H1 (cell line): ENCODE data around the gene LIFR. TPM values are rescaled to one million over a fixed set of nuclear protein-coding genes. Genes with fewer than 3 reads are reported as not detected.

ENCODE experiments used
- CTCF ChIA-PET: fragments of 300-600 bp; sonication (Branson Sonifier 250); formaldehyde crosslinking; loops from one replicate; lab custom pipeline; 2021; ENCODE audit not compliant: partially characterized antibody; lab: Charles Lee
- POLR2A ChIA-PET: fragments of 300-600 bp; sonication (Branson Sonifier 250); formaldehyde crosslinking; loops from one replicate; lab custom pipeline; 2021; ENCODE audit warnings: inconsistent platforms; ENCODE audit not compliant: partially characterized antibody; lab: Charles Lee
- DNase-seq, 2 experiments: peaks; one replicate each; pipeline versions ENCODE4 v3.0.0 to v3.0.0-alpha.2; 2010 to 2022; ENCODE audit warnings: low spot score in 2 of 2, low read depth in 1 of 2, mixed read lengths in 1 of 2
- FAIRE-seq: peaks from 2 replicates; lab custom pipeline; 2011; peaks lifted over from hg19 to GRCh38; lab: Jason Lieb, UNC
- H2AFZ ChIP-seq: 2 replicates; pipeline ENCODE4 v1.8.1; 2012; ENCODE audit warnings: low read length, inconsistent platforms
- H2AK5ac ChIP-seq: 2 replicates; pipeline ENCODE4 v1.6.1; 2013; ENCODE audit warnings: low read depth, low read length
- H2BK120ac ChIP-seq: replicated peaks from 2 replicates; pipeline ENCODE3; 2013; ENCODE audit warnings: low read depth, low read length, inconsistent platforms
- H2BK12ac ChIP-seq: 2 replicates; pipeline ENCODE4 v1.6.1; 2013; ENCODE audit warnings: low read depth, low read length
- H2BK15ac ChIP-seq: 2 replicates; pipeline ENCODE4 v1.6.1; 2013; ENCODE audit warnings: low read length
- H2BK20ac ChIP-seq: 2 replicates; pipeline ENCODE4 v1.6.1; 2013; ENCODE audit warnings: low read length
- H2BK5ac ChIP-seq: 2 replicates; pipeline ENCODE4 v1.6.1; 2013; ENCODE audit warnings: low read depth, low read length
- H3K14ac ChIP-seq: 2 replicates; pipeline ENCODE4 v1.6.1; 2013; ENCODE audit warnings: inconsistent platforms; ENCODE audit not compliant: insufficient read length
- H3K18ac ChIP-seq: 2 replicates; pipeline ENCODE4 v1.6.1; 2013; ENCODE audit warnings: low read length; ENCODE audit errors: extremely low read depth
- H3K23ac ChIP-seq: 2 replicates; pipeline ENCODE4 v1.6.1; 2013; ENCODE audit warnings: inconsistent platforms; ENCODE audit not compliant: insufficient read length
- H3K23me2 ChIP-seq: 2 replicates; pipeline ENCODE4 v1.6.1; 2013; ENCODE audit warnings: low read depth, low read length
- H3K27ac ChIP-seq: 2 replicates; pipeline ENCODE4 v1.6.1; 2011; ENCODE audit warnings: low read depth, low read length, inconsistent platforms
- H3K27me3 ChIP-seq, 4 experiments: replicated peaks in 1 of 4; 1 replicate in 1 of 4; 2 replicates in 3 of 4; pipeline versions ENCODE4 v1.6.1 to v1.8.1; 2011 to 2013; ENCODE audit warnings: low read length in 3 of 4, mild to moderate bottlenecking in 3 of 4, inconsistent platforms in 2 of 4, mixed read lengths in 2 of 4, moderate library complexity in 1 of 4; ENCODE audit not compliant: control insufficient read depth in 3 of 4, insufficient read depth in 3 of 4; ENCODE audit errors: extremely low read depth in 1 of 4
- H3K36me3 ChIP-seq, 4 experiments: 2 replicates each; pipeline versions ENCODE4 v1.6.1 to v1.8.1; 2011 to 2013; ENCODE audit warnings: mild to moderate bottlenecking in 4 of 4, low read length in 3 of 4, moderate library complexity in 2 of 4, control low read depth in 1 of 4, inconsistent platforms in 1 of 4; ENCODE audit not compliant: insufficient read depth in 4 of 4, control insufficient read depth in 2 of 4
- H3K4ac ChIP-seq: replicated peaks from 2 replicates; pipeline ENCODE3; 2013; ENCODE audit warnings: low read length, low read depth, mixed read lengths, inconsistent platforms; ENCODE audit not compliant: insufficient read length
- H3K4me1 ChIP-seq, 4 experiments: replicated peaks in 1 of 4; 1 replicate in 1 of 4; 2 replicates in 3 of 4; pipeline versions ENCODE4 v1.6.1 to v1.8.1; 2011 to 2013; ENCODE audit warnings: low read length in 3 of 4, inconsistent platforms in 2 of 4, mixed read lengths in 1 of 4; ENCODE audit not compliant: insufficient read depth in 4 of 4, control insufficient read depth in 3 of 4
- H3K4me2 ChIP-seq, 2 experiments: 2 replicates each; pipeline versions ENCODE4 v1.6.1 to v1.8.1; 2011 to 2013; ENCODE audit warnings: low read depth in 2 of 2, low read length in 2 of 2, control low read depth in 1 of 2, inconsistent platforms in 1 of 2, mild to moderate bottlenecking in 1 of 2; ENCODE audit not compliant: insufficient read depth in 1 of 2
- H3K4me3 ChIP-seq, 4 experiments: fragments of 200-600, 300-600 bp in 1 of 4; sonication (generic), shearing (Covaris generic), sonication (Bioruptor Twin) in 1 of 4; 2 replicates each; pipeline versions ENCODE4 v1.5.1 to v1.8.1; 2011 to 2016; ENCODE audit warnings: low read length in 4 of 4, low read depth in 3 of 4, control low read depth in 2 of 4, inconsistent platforms in 2 of 4, mild to moderate bottlenecking in 2 of 4, mixed read lengths in 1 of 4, moderate library complexity in 1 of 4; ENCODE audit not compliant: insufficient read depth in 2 of 4; ENCODE audit errors: extremely low read depth in 1 of 4
- H3K56ac ChIP-seq: replicated peaks from 2 replicates; pipeline ENCODE3; 2013; ENCODE audit warnings: low read depth, mild to moderate bottlenecking, mixed read lengths, low read length, inconsistent platforms; ENCODE audit not compliant: insufficient read length
- H3K79me1 ChIP-seq: 2 replicates; pipeline ENCODE4 v1.6.1; 2013; ENCODE audit warnings: low read depth, low read length, control low read depth
- H3K79me2 ChIP-seq, 2 experiments: 2 replicates each; pipeline versions ENCODE4 v1.6.1 to v1.8.1; 2012 to 2013; ENCODE audit warnings: low read length in 2 of 2, mild to moderate bottlenecking in 2 of 2, inconsistent platforms in 1 of 2; ENCODE audit not compliant: insufficient read depth in 2 of 2, control insufficient read depth in 1 of 2
- H3K9ac ChIP-seq, 4 experiments: replicated peaks in 1 of 4; 1 replicate in 1 of 4; 2 replicates in 3 of 4; pipeline versions ENCODE4 v1.6.1 to v1.8.1; 2011 to 2013; ENCODE audit warnings: low read depth in 3 of 4, low read length in 3 of 4, control low read depth in 2 of 4, mild to moderate bottlenecking in 2 of 4, moderate library complexity in 2 of 4, inconsistent platforms in 1 of 4; ENCODE audit errors: extremely low read depth in 1 of 4
- H3K9me3 ChIP-seq, 2 experiments: 2 replicates each; pipeline versions ENCODE4 v1.6.1 to v1.8.1; 2012 to 2013; ENCODE audit warnings: mild to moderate bottlenecking in 2 of 2, moderate library complexity in 2 of 2, control low read depth in 1 of 2, inconsistent platforms in 1 of 2, low read depth in 1 of 2, low read length in 1 of 2, mixed read lengths in 1 of 2; ENCODE audit not compliant: insufficient read depth in 2 of 2
- H4K20me1 ChIP-seq, 2 experiments: replicated peaks in 1 of 2; 2 replicates each; pipeline versions ENCODE3 to v1.8.1; 2011 to 2013; ENCODE audit warnings: inconsistent platforms in 2 of 2, low read length in 2 of 2, mild to moderate bottlenecking in 1 of 2; ENCODE audit not compliant: insufficient read depth in 2 of 2, control insufficient read depth in 1 of 2
- H4K5ac ChIP-seq: 2 replicates; pipeline ENCODE4 v1.6.1; 2013; ENCODE audit warnings: low read length, low read depth, mixed read lengths, inconsistent platforms; ENCODE audit not compliant: insufficient read length
- H4K8ac ChIP-seq: 2 replicates; pipeline ENCODE4 v1.8.0; 2013; ENCODE audit warnings: mild to moderate bottlenecking, moderate library complexity, low read length, inconsistent platforms; ENCODE audit not compliant: insufficient read depth; ENCODE audit errors: extremely low read depth
- H4K91ac ChIP-seq: replicated peaks from 2 replicates; pipeline ENCODE3; 2013; ENCODE audit warnings: low read length, mixed read lengths, inconsistent platforms; ENCODE audit not compliant: insufficient read length
- ASH2L ChIP-seq: fragments of 200-600, 300-600 bp; sonication (generic); IDR thresholded peaks from one replicate; pipeline ENCODE4 v1.7.1; 2017; ENCODE audit warnings: low read length
- CBX5 ChIP-seq: fragments of 300-800, 300-1000 bp; sonication (generic); IDR thresholded peaks from 2 replicates; pipeline ENCODE4 v1.7.1; 2016; ENCODE audit warnings: antibody characterized with exemption, low read length, low read depth
- CTBP2 ChIP-seq: IDR thresholded peaks from 2 replicates; pipeline ENCODE4 v1.7.0; 2011; ENCODE audit warnings: borderline replicate concordance, mild to moderate bottlenecking, moderate library complexity, mixed read lengths, low read length; ENCODE audit not compliant: insufficient read depth, insufficient read length
- GTF2F1 ChIP-seq: IDR thresholded peaks from 2 replicates; pipeline ENCODE4 v1.6.1; 2012; ENCODE audit warnings: low read depth, low read length, improper control_type of control experiment, borderline replicate concordance
- HDAC6 ChIP-seq: IDR thresholded peaks from one replicate; pipeline ENCODE4 v1.7.1; 2012; ENCODE audit warnings: low read depth, mild to moderate bottlenecking, inconsistent platforms, low read length, moderate library complexity
- KDM5A ChIP-seq: fragments of 200-600 bp; IDR thresholded peaks from 2 replicates; pipeline ENCODE4 v1.7.1; 2012; ENCODE audit warnings: mild to moderate bottlenecking, low read length, inconsistent platforms, mixed read lengths
- NANOG ChIP-seq: IDR thresholded peaks from 2 replicates; pipeline ENCODE4 v1.6.1; 2011; ENCODE audit warnings: low read length, low read depth, mild to moderate bottlenecking, inconsistent platforms; ENCODE audit not compliant: insufficient read depth, poor library complexity, severe bottlenecking
- NRF1 ChIP-seq: IDR thresholded peaks from 2 replicates; pipeline ENCODE4 v1.6.1; 2011; ENCODE audit warnings: mild to moderate bottlenecking, low read depth, low read length, improper control_type of control experiment
- RFX5 ChIP-seq: IDR thresholded peaks from 2 replicates; pipeline ENCODE4 v1.6.1; 2011; ENCODE audit warnings: low read depth, low read length, improper control_type of control experiment, borderline replicate concordance
- RXRA ChIP-seq: IDR thresholded peaks from 2 replicates; pipeline ENCODE4 v1.6.1; 2011; ENCODE audit warnings: low read depth, mild to moderate bottlenecking, low read length, moderate library complexity; ENCODE audit not compliant: insufficient read depth
- SIRT6 ChIP-seq: IDR thresholded peaks from one replicate; pipeline ENCODE4 v1.7.1; 2012; ENCODE audit warnings: low read length, inconsistent platforms
- TCF12 ChIP-seq: IDR thresholded peaks from 2 replicates; pipeline ENCODE4 v1.6.1; 2011; ENCODE audit warnings: low read depth, mild to moderate bottlenecking, low read length
- TEAD4 ChIP-seq: IDR thresholded peaks from 2 replicates; pipeline ENCODE4 v1.6.1; 2012; ENCODE audit warnings: low read depth, low read length, inconsistent platforms, mixed read lengths
- YY1 ChIP-seq: IDR thresholded peaks from 2 replicates; pipeline ENCODE4 v1.6.1; 2011; ENCODE audit warnings: low read depth, mild to moderate bottlenecking, low read length
- WGBS, 2 experiments: shearing (Covaris generic) in 1 of 2; methylation state at CpG; one replicate each; pipeline versions ENCODE4 v1.1.6 to v1.1.7; 2013 to 2015; ENCODE audit warnings: low lambda C conversion rate in 2 of 2, mixed read lengths in 2 of 2, inconsistent platforms in 1 of 2, low coverage in 1 of 2, missing lambda C conversion rate in 1 of 2; ENCODE audit not compliant: insufficient replicate concordance in 2 of 2, insufficient coverage in 1 of 2, insufficient read length in 1 of 2; ENCODE audit errors: extremely low coverage in 1 of 2, missing lambda C conversion rate in 1 of 2; 5-methylcytosine and 5-hydroxymethylcytosine counted together
- polyA plus RNA-seq, 7 experiments: library from polyadenylated mRNA; depleted of rRNA in 3 of 7; stranded (reverse) in 5 of 7; unstranded in 2 of 7; fragments of >200 nt in 5 of 7; fragments of 200-250 nt in 2 of 7; gene quantifications; 1 replicate in 5 of 7; 2 replicates in 1 of 7; 4 replicates in 1 of 7; pipeline versions ENCODE4 v1.2.1 to v1.2.3, GENCODE V29; 2011 to 2013; ENCODE audit warnings: missing spikeins in 2 of 7, mixed read lengths in 2 of 7
- total RNA-seq: library from RNA; stranded (reverse); fragmentation: NEBNext Ultra II Directional; extraction: Animal tissue kit (Norgen Biotek cat#: 25700); gene quantifications from 2 replicates; pipeline ENCODE4 v1.2.1, GENCODE V29; 2021
- TF ChIP-seq, protein P1 (sequence below): IDR thresholded peaks from 2 replicates; pipeline ENCODE4 v1.6.1; 2012; ENCODE audit warnings: inconsistent platforms

Gene LIFR
- total and polyA plus RNA-seq, 2 of the 8 experiments (the other 6 are each of a cell fraction or from before 2014, with no cell fraction given), result 2.0 to 18.9 TPM

DNA sequence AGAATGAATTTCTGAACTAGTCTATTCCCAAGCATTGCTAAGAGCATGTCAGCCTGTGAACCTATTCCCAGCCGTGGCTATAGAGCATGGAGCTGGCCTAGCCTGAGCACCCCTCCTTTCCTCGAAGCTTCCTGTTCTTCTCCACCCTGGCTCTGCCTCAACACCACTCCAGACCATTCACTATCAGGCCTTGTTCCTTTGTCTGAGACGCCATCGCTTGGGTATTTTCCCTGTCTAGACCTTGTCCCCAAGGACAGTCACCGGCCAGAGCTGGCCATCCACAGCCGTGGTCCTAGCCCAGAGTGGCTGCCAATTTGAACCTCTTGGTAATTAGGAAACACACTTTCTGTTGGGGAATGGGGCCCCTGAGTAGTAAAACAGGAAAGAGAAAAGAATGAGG, 105.8 kb downstream of the LIFR start:
- H2BK120ac ChIP-seq, result no peak overlapping the region
- H3K79me1 ChIP-seq, result no peaks in the 10 kb centered on the region
- H3K23me2 ChIP-seq, result peaks cover 1% of the 10 kb centered on the region; the same call in 1 of the 2 replicates
- H4K8ac ChIP-seq, result no peak overlapping the region
- no peak overlapping the region for H3K4ac ChIP-seq
- no peak overlapping the region for H3K27ac ChIP-seq
- H4K91ac ChIP-seq, result no peak overlapping the region
- H3K18ac ChIP-seq, result no peak overlapping the region
- no peak overlapping the region for H2BK12ac ChIP-seq
- no peaks in the 10 kb centered on the region for H3K9me3 ChIP-seq
- H2AK5ac ChIP-seq, result no peak overlapping the region
- no peak overlapping the region for H2BK5ac ChIP-seq
- H3K23ac ChIP-seq, result no peak overlapping the region
- H3K4me1 ChIP-seq, result no peaks in the 10 kb centered on the region; a peak in 1 of 7 replicates
- H3K4me3 ChIP-seq, result no peak overlapping the region
- H3K27me3 ChIP-seq, result no peaks in the 10 kb centered on the region
- no peaks in the 10 kb centered on the region for H3K79me2 ChIP-seq
- no peaks in the 10 kb centered on the region for H4K20me1 ChIP-seq
- H3K4me2 ChIP-seq, result no peak overlapping the region
- H2BK20ac ChIP-seq, result no peak overlapping the region
- FAIRE-seq (no peak), DNase-seq (no peak)
- H3K56ac ChIP-seq, result no peak overlapping the region
- CTCF ChIA-PET, result interaction anchor here (1.3 to 3.0 kb wide), 2 partner anchors 9 to 30 kb away, joined by 3 to 14 read pairs; no protein-coding TSS in a partner anchor
- H2BK15ac ChIP-seq, result no peak overlapping the region
- no peaks in the 10 kb centered on the region for H3K36me3 ChIP-seq
- POLR2A ChIA-PET, result no interaction called here
- H2AFZ ChIP-seq, result no peak overlapping the region
- H4K5ac ChIP-seq, result no peak overlapping the region
- 92% methylated on average over 6 of the region's 6 CpGs; no CpG with 5 or more reads in 1 of the 2 experiments for WGBS, 2 experiments
- no peak overlapping the region for H3K9ac ChIP-seq
- H3K14ac ChIP-seq, result no peak overlapping the region
- TF ChIP-seq TCF12 (no peak), TEAD4 (no peak), RFX5 (no peak), ASH2L (no peak), YY1 (no peak), NRF1 (no peak), HDAC6 (no peak), CBX5 (no peak), KDM5A (no peak), GTF2F1 (no peak), SIRT6 (no peak), CTBP2 (no peak), NANOG (no peak), RXRA (no peak)
- TF ChIP-seq, protein P1, sequence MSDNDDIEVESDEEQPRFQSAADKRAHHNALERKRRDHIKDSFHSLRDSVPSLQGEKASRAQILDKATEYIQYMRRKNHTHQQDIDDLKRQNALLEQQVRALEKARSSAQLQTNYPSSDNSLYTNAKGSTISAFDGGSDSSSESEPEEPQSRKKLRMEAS, result no peak
